Esophagus squamous epithelium (tissue), 4 donors: ENCODE measurements around the gene STX8.

ENCODE experiments used
- CTCF ChIP-seq, 6 experiments: fragments of 450-650 bp in 4 of 6; fragments of 200-600 bp in 2 of 6; sonication (generic) in 2 of 6; IDR thresholded peaks; one replicate each; pipeline ENCODE4 v1.5.1; 2016 to 2019; ENCODE audit warnings: antibody characterized with exemption in 6 of 6, mild to moderate bottlenecking in 4 of 6, moderate library complexity in 4 of 6
- POLR2A ChIP-seq, 4 donors: fragments of 450-650 bp; IDR thresholded peaks; one replicate each; pipeline ENCODE4 v1.6.1; 2017; ENCODE audit warnings: antibody characterized with exemption in 4 of 4, mild to moderate bottlenecking in 4 of 4, moderate library complexity in 3 of 4

GRCh38 chr17:9240659-9241370 is 334.8 kb downstream of the STX8 start:
- TF ChIP-seq CTCF (IDR thresholded peaks at IDR 0.05) (no peak), POLR2A (IDR thresholded peaks at IDR 0.05) (no peak)
